SK-N-MC (cell line): ENCODE results near the gene MRPL23.

Experiments used
- EZH2 ChIP-seq: fragments of 200-600 bp; sonication (generic); IDR thresholded peaks from one replicate; pipeline ENCODE4 v1.6.1; 2017; ENCODE audit warnings: antibody characterized with exemption
- POLR2AphosphoS5 ChIP-seq: IDR thresholded peaks from 2 replicates; pipeline ENCODE4 v1.6.1; 2012; ENCODE audit warnings: mild to moderate bottlenecking, low read depth, low read length, borderline replicate concordance

GRCh38 chr11:2002042-2002776, 55.1 kb downstream of the MRPL23 start:
- no peak for TF ChIP-seq EZH2
- TF ChIP-seq POLR2AphosphoS5: no peak
